Measurements from ENCODE around the gene ZNF598. TPM values are rescaled to one million over a fixed set of nuclear protein-coding genes. Genes with fewer than 3 reads are reported as not detected.

Gene ZNF598
- total and polyA plus RNA-seq, 2 of the 13 experiments (the other 11 are each of a cell fraction or from before 2014, with no cell fraction given), result 13.5 to 14.2 TPM

GRCh38 chr16:1989209-1990100 lies 20.2 kb downstream of the ZNF598 start, which contains the start of gene SYNGR3 (continued):
- TF ChIP-seq ZNF687 (CRISPR knock-in tag; IDR thresholded peaks at IDR 0.05) (peak; percentile 22; the same call in 1 of the 2 replicates), AGO2 (optimal IDR thresholded peaks at IDR 0.05; ENCODE audit: low read depth, low read length) (peak; percentile 40), POLR2A (IDR thresholded peaks at IDR 0.05; ENCODE audit: insufficient read depth in 1 of 2, low read depth in 2 of 2, low read length in 2 of 2) (0 out of 4 replicates have a peak, but pooled peaks of 1 of the 2 experiments have one; percentile 13), ZBTB14 (CRISPR knock-in tag; IDR thresholded peaks at IDR 0.05) (peak; percentile 74)

- no peak for FAIRE-seq
- Histone ChIP-seq H3K27me3 (ENCODE audit: control insufficient read depth in 1 of 2, insufficient read depth in 2 of 2, low read length in 2 of 2) (peaks cover 0 to 8% of the 10 kb centered on the region in 2 experiments; a peak in 2 of 5 replicates), H3K4me3 (replicated peaks in 1 of 3; ENCODE audit: insufficient read depth in 1 of 3, low read depth in 2 of 3, low read length in 3 of 3) (no peak overlapping the region), H3K27ac (ENCODE audit: extremely low read length, insufficient read depth, low read length) (no peak overlapping the region), H2AFZ (ENCODE audit: low read length) (no peak overlapping the region), H3K79me2 (ENCODE audit: insufficient read depth, low read length) (peaks cover 13% of the 10 kb centered on the region), H3K36me3 (replicated peaks in 1 of 2; ENCODE audit: control insufficient read depth in 1 of 2, insufficient read depth in 2 of 2, low read length in 2 of 2) (peaks cover 12 to 15% of the 10 kb centered on the region in 2 experiments; a peak in 4 of 5 replicates), H4K20me1 (ENCODE audit: insufficient read depth, low read length) (no peaks in the 10 kb centered on the region), H3K9me3 (ENCODE audit: low read length) (no peaks in the 10 kb centered on the region), H3K4me2 (ENCODE audit: low read depth, low read length) (no peak overlapping the region), H3K4me1 (ENCODE audit: insufficient read depth, low read length) (peaks cover 67% of the 10 kb centered on the region), H3K9ac (ENCODE audit: insufficient read depth, low read depth, low read length) (no peak overlapping the region)
- WGBS (ENCODE audit: low lambda C conversion rate), result 93% methylated on average over 5 of the region's 10 CpGs
- peak; percentile 54 for TF ChIP-seq RBM22 (optimal IDR thresholded peaks at IDR 0.05; ENCODE audit: low read length)
- peak; percentile 47; the same call in 1 of the 2 replicates for TF ChIP-seq RBFOX2 (IDR thresholded peaks at IDR 0.05; ENCODE audit: low read depth, low read length)
- TF ChIP-seq RARG (CRISPR knock-in tag; IDR thresholded peaks at IDR 0.05; ENCODE audit: low read depth), result no peak
- no peak for TF ChIP-seq ZSCAN9 (CRISPR knock-in tag; IDR thresholded peaks at IDR 0.05; ENCODE audit: borderline replicate concordance)
- TF ChIP-seq AGO2 (optimal IDR thresholded peaks at IDR 0.05; ENCODE audit: low read depth, low read length), result peak; percentile 82
- no peak for DNase-seq (ENCODE audit: low spot score)
- in situ Hi-C loops (cut with HindIII; ENCODE audit: extremely low pct_ligation_motif_present, low pct_unique_long_range_greater_than_20kb), result no loop called here
- POLR2A ChIA-PET, result interaction anchor here (1.0 to 2.7 kb wide), 2 partner anchors 23 to 168 kb away, joined by 3 to 8 read pairs; partner anchors contain the start of genes RPS2 and TRAF7
- CTCF ChIA-PET (ENCODE audit: low intra/inter-chr PET ratio, low total read pairs), result no interaction called here
- intact Hi-C loops (cut with micrococcal nuclease; ENCODE audit: unreplicated experiment), result no loop called here
- ATAC-seq, result no peak
- no TSS peak for BruUV-seq (replicated peaks)
These were observed 22.4 kb downstream of the ZNF598 start for GRCh38 chr16:1987198-1987597.

Measured in HepG2 (cell line).